ENCODE results near the gene C16orf82. TPM values are rescaled to one million over a fixed set of nuclear protein-coding genes. Genes with fewer than 3 reads are reported as not detected.

Gene C16orf82
- total and polyA plus RNA-seq, 2 of the 8 experiments (the other 6 are each of a cell fraction or from before 2014, with no cell fraction given) = not detected

- no peak for TF ChIP-seq CHD7 (IDR thresholded peaks at IDR 0.05; ENCODE audit: insufficient replicate concordance, low read length)
- TF ChIP-seq RFX5 (IDR thresholded peaks at IDR 0.05; ENCODE audit: borderline replicate concordance, low read depth, low read length) = no peak
- no peak for TF ChIP-seq ATF2 (IDR thresholded peaks at IDR 0.05; ENCODE audit: low read length)
- TF ChIP-seq EZH2 (IDR thresholded peaks at IDR 0.05; ENCODE audit: low read depth, low read length, severe bottlenecking) = no peak
These were observed 38.8 kb upstream of the C16orf82 start (continued) for GRCh38 chr16:27027971-27028370.
